CD4-positive, alpha-beta T cell (primary cell): ENCODE results near the gene FCN1. TPM values are rescaled to one million over a fixed set of nuclear protein-coding genes. Genes with fewer than 3 reads are reported as not detected.

Experiments
- ATAC-seq: fragments of 200-7000 bp; cut with Tn5 transposase; one replicate; pipeline ENCODE4 v1.10.0; 2022; ENCODE audit warnings: mild to moderate bottlenecking; ENCODE audit not compliant: poor library complexity
- CTCF ChIA-PET: fragments of 350-600 bp; sonication (Branson Sonifier 250); formaldehyde crosslinking; loops from one replicate; lab custom pipeline; 2021; ENCODE audit warnings: antibody characterized with exemption, inconsistent platforms; lab: Charles Lee
- POLR2A ChIA-PET: fragments of 350-600 bp; sonication (Branson Sonifier 250); formaldehyde crosslinking; loops from one replicate; lab custom pipeline; 2021; ENCODE audit warnings: antibody characterized with exemption, inconsistent platforms; lab: Charles Lee
- DNase-seq, 14 experiments: peaks; one replicate each; pipeline ENCODE4 v3.0.0-alpha.2; 2013 to 2020; ENCODE audit warnings: mixed read lengths in 2 of 14
- H3K27ac ChIP-seq, 2 donors: one replicate each; pipeline versions ENCODE4 v1.5.1 to v1.7.0; 2013; ENCODE audit warnings: low read length in 2 of 2, low read depth in 1 of 2, mild to moderate bottlenecking in 1 of 2
- H3K27me3 ChIP-seq, 2 experiments: 1 replicate in 1 of 2; 2 replicates in 1 of 2; pipeline versions ENCODE4 v1.6.1 to v1.7.0; 2013; ENCODE audit warnings: low read length in 2 of 2, control low read depth in 1 of 2, mild to moderate bottlenecking in 1 of 2, moderate library complexity in 1 of 2; ENCODE audit not compliant: insufficient read depth in 2 of 2, control insufficient read depth in 1 of 2
- H3K36me3 ChIP-seq: one replicate; pipeline ENCODE4 v1.6.1; 2013; ENCODE audit warnings: low read length, control low read depth; ENCODE audit not compliant: insufficient read depth
- H3K4me1 ChIP-seq: one replicate; pipeline ENCODE4 v1.6.1; 2013; ENCODE audit warnings: low read length, control low read depth; ENCODE audit not compliant: insufficient read depth
- H3K4me3 ChIP-seq: one replicate; pipeline ENCODE4 v1.5.1; 2013; ENCODE audit warnings: mild to moderate bottlenecking, low read length, moderate library complexity
- H3K9me3 ChIP-seq, 2 experiments: 1 replicate in 1 of 2; 2 replicates in 1 of 2; pipeline versions ENCODE4 v1.6.1 to v1.7.0; 2013; ENCODE audit warnings: low read length in 2 of 2, mild to moderate bottlenecking in 2 of 2, control low read depth in 1 of 2, moderate library complexity in 1 of 2; ENCODE audit not compliant: control insufficient read depth in 1 of 2, insufficient read depth in 1 of 2
- H3K27ac Mint-ChIP-seq: one replicate; pipeline ENCODE4 v1.8.0; 2020; ENCODE audit warnings: mixed read lengths
- H3K27me3 Mint-ChIP-seq: one replicate; pipeline ENCODE4 v1.8.0; 2021; ENCODE audit warnings: mixed read lengths
- H3K36me3 Mint-ChIP-seq: one replicate; pipeline ENCODE4 v1.8.0; 2021; ENCODE audit warnings: low read depth, mixed read lengths
- H3K4me1 Mint-ChIP-seq: one replicate; pipeline ENCODE4 v1.8.0; 2021; ENCODE audit warnings: low read depth, mixed read lengths
- H3K4me3 Mint-ChIP-seq: one replicate; pipeline ENCODE4 v1.8.0; 2020; ENCODE audit warnings: mild to moderate bottlenecking, mixed read lengths
- H3K9me3 Mint-ChIP-seq: one replicate; pipeline ENCODE4 v1.8.0; 2020; ENCODE audit warnings: mixed read lengths
- intact Hi-C, 2 experiments: fragments of 100-400 bp; cut with DNase I in 1 of 2; cut with micrococcal nuclease in 1 of 2; formaldehyde crosslinking; loops; one replicate each; pipeline versions ENCODE4 v1.15.1 to v1.9.0; 2023 to 2025; cut with DNase I, micrococcal nuclease
- total RNA-seq, 174 experiments: library from RNA in 2 of 174; stranded (reverse) in 2 of 174; gene quantifications; one replicate each; pipeline ENCODE4 v1.2.3 and lab custom pipeline; 2021 to 2026
- TF ChIP-seq, protein P1 (sequence below): fragments of 200-600 bp; IDR thresholded peaks from one replicate; pipeline ENCODE4 v1.8.0; 2022; ENCODE audit warnings: antibody characterized with exemption, mild to moderate bottlenecking

FCN1 gene
- total RNA-seq, 2 experiments from 2014 or later: 9.9 to 10.5 TPM

- Histone ChIP-seq H3K36me3 (no peaks in the 10 kb centered on the region), H3K4me1 (no peaks in the 10 kb centered on the region), H3K27me3 (peaks cover 0 to 2% of the 10 kb centered on the region in 2 experiments), H3K9me3 (peaks cover 0 to 36% of the 10 kb centered on the region in 2 experiments), H3K4me3 (no peak overlapping the region), H3K27ac (no peak overlapping the region)
- Mint-ChIP-seq H3K4me1 (no peaks in the 10 kb centered on the region), H3K4me3 (no peak overlapping the region), H3K27ac (no peak overlapping the region), H3K36me3 (no peaks in the 10 kb centered on the region), H3K27me3 (peaks cover 3% of the 10 kb centered on the region), H3K9me3 (peaks cover 2% of the 10 kb centered on the region)
- DNase-seq (no peak), ATAC-seq (no peak)
- CTCF ChIA-PET: no interaction called here
- intact Hi-C loops: no loop called here
- TF ChIP-seq, protein P1, sequence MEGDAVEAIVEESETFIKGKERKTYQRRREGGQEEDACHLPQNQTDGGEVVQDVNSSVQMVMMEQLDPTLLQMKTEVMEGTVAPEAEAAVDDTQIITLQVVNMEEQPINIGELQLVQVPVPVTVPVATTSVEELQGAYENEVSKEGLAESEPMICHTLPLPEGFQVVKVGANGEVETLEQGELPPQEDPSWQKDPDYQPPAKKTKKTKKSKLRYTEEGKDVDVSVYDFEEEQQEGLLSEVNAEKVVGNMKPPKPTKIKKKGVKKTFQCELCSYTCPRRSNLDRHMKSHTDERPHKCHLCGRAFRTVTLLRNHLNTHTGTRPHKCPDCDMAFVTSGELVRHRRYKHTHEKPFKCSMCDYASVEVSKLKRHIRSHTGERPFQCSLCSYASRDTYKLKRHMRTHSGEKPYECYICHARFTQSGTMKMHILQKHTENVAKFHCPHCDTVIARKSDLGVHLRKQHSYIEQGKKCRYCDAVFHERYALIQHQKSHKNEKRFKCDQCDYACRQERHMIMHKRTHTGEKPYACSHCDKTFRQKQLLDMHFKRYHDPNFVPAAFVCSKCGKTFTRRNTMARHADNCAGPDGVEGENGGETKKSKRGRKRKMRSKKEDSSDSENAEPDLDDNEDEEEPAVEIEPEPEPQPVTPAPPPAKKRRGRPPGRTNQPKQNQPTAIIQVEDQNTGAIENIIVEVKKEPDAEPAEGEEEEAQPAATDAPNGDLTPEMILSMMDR: no peak
- POLR2A ChIA-PET: no interaction called here
Measured at GRCh38 chr9:134863306-134863902, 54.3 kb downstream of the FCN1 start.

DNA sequence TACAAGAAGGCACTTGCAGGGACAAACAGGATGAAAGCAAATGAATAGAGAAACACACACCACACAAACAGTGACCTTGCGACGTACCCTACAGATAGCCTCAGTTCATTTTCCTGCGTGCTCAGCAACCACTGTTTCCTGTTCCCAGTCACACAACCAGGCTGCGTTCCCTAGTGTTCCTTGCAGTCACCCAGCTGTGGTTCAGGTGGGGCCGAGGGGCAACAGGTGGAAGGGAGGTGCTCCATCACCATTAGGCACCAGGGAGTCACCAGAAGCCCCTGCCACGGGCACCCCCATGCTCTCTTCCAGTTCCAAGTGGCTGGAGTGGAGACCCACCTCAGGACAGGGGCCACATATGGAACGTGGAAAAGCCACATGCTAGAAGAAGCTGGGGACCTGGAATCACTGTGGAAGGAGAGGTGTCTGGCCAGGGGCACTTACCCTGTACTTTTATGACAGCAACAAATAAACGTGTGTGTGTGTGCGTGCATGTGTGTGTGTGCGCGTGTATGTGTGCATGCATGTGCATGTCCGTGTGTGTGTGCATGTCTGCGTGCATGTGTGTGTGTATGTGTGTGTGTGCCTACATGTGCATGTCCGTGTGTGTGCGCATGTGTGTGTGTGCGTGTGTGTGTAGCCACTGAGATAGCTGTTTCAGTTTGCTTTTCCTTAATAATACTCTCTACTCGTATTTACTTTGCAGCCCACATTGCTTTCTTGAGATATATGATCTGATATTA is 55.9 kb downstream of the FCN1 start:
- Mint-ChIP-seq H3K4me3 (no peak overlapping the region), H3K27me3 (peaks cover 17% of the 10 kb centered on the region), H3K27ac (no peak overlapping the region), H3K36me3 (no peaks in the 10 kb centered on the region), H3K4me1 (no peaks in the 10 kb centered on the region), H3K9me3 (peaks cover 2% of the 10 kb centered on the region)
- Histone ChIP-seq H3K27me3 (peaks cover 4 to 6% of the 10 kb centered on the region in 2 experiments), H3K4me3 (no peak overlapping the region), H3K36me3 (no peaks in the 10 kb centered on the region), H3K4me1 (no peaks in the 10 kb centered on the region), H3K27ac (no peak overlapping the region), H3K9me3 (peaks cover 0 to 28% of the 10 kb centered on the region in 2 experiments)
- TF ChIP-seq, protein P1: no peak
- CTCF ChIA-PET: no interaction called here
- ATAC-seq: no peak
- POLR2A ChIA-PET: no interaction called here
- intact Hi-C loops: no loop called here
- no peak for DNase-seq

DNA sequence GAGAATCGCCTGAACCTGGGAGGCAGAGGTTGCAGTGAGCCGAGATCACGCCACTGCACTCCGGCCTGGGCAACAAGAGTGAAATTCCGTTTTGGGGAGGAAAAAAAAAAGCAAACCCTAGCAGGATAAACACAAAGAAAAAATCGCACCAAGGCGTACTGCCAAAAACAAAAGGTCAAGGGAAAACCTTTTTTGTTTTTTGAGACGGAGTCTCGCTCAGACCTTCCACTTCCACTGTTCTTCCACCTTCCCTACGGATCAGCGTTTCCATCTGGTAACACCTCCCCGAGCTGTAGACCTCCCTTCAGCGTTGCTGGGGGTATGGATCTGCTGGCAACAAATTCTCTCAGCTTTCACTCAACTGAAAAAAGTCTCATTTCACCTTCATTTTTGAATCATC is 57.2 kb downstream of the FCN1 start:
- ATAC-seq (no peak), DNase-seq (no peak)
- Histone ChIP-seq H3K4me1 (no peaks in the 10 kb centered on the region), H3K27me3 (peaks cover 4 to 6% of the 10 kb centered on the region in 2 experiments), H3K27ac (no peak overlapping the region), H3K4me3 (no peak overlapping the region), H3K36me3 (no peaks in the 10 kb centered on the region), H3K9me3 (peaks cover 0 to 33% of the 10 kb centered on the region in 2 experiments)
- TF ChIP-seq, protein P1: no peak
- peaks cover 21% of the 10 kb centered on the region for H3K27me3 Mint-ChIP-seq
- peaks cover 2% of the 10 kb centered on the region for H3K9me3 Mint-ChIP-seq
- H3K36me3 Mint-ChIP-seq: no peaks in the 10 kb centered on the region
- CTCF ChIA-PET: no interaction called here
- intact Hi-C loops: no loop called here
- H3K27ac Mint-ChIP-seq: no peak overlapping the region
- H3K4me1 Mint-ChIP-seq: no peaks in the 10 kb centered on the region
- POLR2A ChIA-PET: no interaction called here
- H3K4me3 Mint-ChIP-seq: no peak overlapping the region
